ENCODE measurements around the gene OSR1.

DNA sequence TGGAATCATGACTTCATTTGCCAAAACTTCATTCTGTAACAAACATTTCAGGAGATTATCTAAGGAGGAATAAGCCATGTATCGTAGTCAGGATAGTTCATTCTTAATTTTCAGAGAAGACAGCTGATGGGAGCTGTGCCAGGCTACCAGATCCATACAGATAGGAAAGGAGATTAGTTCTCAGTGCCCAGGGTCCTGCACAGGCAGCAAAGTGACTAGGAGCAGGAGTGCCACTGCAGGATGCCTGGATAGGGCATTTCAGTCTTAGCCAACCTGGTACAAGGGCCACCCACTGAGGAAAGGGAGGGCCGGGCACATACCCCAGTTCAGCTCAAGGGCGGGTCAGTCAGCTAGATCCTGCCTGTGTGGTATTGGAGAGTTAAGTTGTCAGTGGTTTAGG lies 6.7 kb upstream of the OSR1 start:
- TF ChIP-seq, protein P1, sequence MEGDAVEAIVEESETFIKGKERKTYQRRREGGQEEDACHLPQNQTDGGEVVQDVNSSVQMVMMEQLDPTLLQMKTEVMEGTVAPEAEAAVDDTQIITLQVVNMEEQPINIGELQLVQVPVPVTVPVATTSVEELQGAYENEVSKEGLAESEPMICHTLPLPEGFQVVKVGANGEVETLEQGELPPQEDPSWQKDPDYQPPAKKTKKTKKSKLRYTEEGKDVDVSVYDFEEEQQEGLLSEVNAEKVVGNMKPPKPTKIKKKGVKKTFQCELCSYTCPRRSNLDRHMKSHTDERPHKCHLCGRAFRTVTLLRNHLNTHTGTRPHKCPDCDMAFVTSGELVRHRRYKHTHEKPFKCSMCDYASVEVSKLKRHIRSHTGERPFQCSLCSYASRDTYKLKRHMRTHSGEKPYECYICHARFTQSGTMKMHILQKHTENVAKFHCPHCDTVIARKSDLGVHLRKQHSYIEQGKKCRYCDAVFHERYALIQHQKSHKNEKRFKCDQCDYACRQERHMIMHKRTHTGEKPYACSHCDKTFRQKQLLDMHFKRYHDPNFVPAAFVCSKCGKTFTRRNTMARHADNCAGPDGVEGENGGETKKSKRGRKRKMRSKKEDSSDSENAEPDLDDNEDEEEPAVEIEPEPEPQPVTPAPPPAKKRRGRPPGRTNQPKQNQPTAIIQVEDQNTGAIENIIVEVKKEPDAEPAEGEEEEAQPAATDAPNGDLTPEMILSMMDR (IDR thresholded peaks at IDR 0.05 in 8 of 11, conservative IDR thresholded peaks at IDR 0.05 in 3 of 11), result no peak
- TF ChIP-seq POLR2A (IDR thresholded peaks at IDR 0.05), result no peak

All from spleen (tissue), 7 donors.